HG03280 (cell line): ENCODE data around the gene CPA4.

Source experiments
- ATAC-seq: cut with Tn5 transposase; IDR thresholded peaks from one replicate; pipeline ENCODE4 v1.9.1; 2021; ENCODE audit warnings: mild to moderate bottlenecking, moderate library complexity; ENCODE audit not compliant: unreplicated experiment

CPA4 gene

GRCh38 chr7:130342701-130343380 lies 49.9 kb downstream of the CPA4 start:
- ATAC-seq: no peak

DNA sequence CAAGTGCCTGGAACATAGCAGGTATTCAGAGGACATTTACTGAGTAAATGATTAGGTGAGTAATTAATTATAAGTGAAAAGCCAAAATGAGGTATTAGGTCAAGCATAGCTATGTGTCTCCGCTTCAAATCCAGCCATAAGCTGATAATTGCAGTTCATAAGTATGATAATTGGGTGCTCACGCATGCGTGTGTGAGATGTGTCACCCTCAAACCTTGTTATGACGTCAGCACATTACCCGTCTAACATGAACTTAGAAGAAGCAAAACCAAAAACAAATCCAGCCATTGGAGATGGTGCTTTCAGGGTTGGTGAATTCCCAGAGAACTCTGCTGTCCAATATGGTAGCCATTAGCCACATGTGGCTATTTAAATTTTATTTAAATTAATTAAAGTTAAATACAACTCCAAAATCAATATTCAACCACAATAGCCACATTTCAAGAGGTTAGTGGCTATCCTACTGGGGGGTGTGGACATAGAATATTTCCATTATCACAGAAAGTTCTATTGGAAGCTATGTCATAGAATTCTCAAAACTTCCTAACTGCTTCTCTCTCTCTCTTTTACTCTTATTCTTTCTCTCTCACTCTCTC lies 51.4 kb downstream of the CPA4 start, which contains the start of gene CPA5:
TSS of gene CPA5 (plus strand) at position 546 of the 596 bp plus-strand sequence. CDS start 1,670 bp downstream, outside the sequence.
- no peak for ATAC-seq

DNA sequence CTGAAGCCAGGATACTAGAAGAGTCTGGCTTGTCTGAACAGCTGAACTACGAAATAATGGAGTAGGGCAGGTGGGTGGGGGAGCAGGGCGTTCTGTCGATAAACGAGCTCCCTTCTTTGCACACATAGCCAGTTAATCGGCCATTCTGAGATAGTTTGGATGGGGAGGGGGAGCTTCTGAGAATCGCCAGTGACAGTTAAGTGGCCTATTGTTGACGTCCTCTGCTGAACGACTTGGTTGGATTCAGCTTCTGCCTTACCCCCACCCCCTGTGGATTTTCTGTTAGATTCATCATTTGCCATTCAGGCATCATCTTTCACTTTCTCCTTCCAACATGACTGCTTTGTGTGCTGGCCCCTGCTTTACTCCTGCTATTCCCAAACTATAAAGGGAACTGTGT lies 52.2 kb downstream of the CPA4 start:
- no peak for ATAC-seq

- no peak for ATAC-seq
Observed at GRCh38 chr7:130345725-130346124, 52.8 kb downstream of the CPA4 start.

DNA sequence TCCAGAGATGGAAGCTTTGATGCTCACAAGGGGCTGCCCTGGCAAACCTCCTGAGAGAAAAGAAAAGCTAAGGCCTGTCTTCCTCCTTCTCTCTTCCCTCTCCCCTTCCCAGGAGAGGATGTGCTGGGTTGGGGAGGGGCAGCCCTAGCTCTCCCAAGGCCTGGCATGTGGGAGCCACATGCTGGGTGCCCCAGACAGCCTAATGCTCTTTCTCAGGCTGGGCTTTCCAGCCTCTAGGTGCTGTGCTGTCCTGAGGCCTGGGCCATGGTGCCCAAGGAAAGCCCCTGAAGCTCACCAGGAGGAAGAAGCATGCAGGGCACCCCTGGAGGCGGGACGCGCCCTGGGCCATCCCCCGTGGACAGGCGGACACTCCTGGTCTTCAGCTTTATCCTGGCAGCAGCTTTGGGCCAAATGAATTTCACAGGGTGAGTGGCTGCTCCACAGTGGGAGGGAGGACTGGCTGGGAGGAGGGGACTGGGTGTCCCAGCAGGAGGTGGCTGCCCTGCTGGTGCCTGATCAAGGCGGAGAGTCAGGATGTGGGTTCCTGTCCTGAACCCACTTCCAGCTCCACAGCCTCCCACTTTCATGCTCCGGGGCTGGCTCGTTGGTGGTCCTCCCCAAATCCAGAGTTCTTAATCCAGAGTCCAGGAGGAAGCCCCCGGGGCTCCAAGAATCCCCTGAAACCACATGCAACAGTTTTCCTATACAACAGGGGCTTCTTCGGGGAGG lies 53.4 kb downstream of the CPA4 start:
- ATAC-seq: no peak

GRCh38 chr7:130346941-130347340 lies 54.0 kb downstream of the CPA4 start:
- ATAC-seq: no peak

GRCh38 chr7:130349911-130350782 lies 57.2 kb downstream of the CPA4 start:
- ATAC-seq: no peak

DNA sequence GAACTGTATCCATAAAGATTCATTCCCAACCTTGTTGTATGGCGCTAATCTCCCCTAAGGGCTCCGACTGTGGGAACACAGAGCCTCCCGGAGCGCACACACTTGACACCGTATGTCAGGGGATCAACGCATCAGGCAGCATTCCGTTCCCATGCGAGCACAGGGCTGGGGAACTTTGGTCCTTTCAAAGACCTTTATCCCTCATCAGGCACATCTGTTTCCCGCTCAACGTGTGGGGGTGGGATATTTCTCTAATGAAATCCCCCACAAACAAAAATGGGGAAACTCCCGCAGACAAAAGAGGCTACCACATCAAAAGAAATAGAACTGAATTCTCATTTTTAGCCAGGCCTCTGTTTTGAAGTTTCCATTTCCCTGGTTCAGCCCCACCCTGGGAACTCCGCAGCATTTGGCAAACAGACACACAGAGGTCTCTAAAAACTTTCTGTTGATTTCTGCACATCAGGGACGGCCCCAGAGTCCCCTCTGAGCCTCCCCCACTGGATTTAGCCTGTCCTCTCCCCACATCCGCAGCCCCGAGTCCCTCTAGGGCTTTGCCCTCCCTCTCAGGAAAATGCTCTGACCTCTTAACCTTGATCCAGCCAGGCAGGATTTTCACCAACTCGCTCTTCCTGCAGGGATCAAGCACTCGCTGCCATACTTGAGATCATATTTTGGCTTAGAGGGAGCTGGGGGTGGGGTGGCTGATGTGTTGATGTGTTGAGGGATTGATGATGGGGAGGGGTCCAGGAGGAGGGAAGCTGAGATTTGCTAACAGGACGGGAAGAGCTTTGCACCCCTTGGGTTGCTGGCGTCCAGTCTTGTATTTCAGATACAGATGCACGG lies 58.2 kb downstream of the CPA4 start:
- ATAC-seq: no peak

DNA sequence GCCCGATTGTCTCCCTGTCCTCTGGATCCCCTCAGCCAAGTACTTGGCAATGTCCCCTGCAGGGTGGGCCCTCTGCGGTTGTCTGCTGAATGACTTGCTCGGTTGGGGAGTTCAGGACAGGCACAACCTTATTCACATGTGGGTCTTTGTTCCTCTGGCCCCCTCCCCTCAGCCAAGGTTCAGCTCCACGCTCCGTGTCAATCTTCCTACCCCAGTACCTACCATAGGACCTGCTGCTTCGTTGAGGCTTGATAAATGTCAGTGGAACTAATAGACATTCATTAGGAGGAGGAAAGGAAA lies 58.8 kb downstream of the CPA4 start:
- no peak for ATAC-seq

DNA sequence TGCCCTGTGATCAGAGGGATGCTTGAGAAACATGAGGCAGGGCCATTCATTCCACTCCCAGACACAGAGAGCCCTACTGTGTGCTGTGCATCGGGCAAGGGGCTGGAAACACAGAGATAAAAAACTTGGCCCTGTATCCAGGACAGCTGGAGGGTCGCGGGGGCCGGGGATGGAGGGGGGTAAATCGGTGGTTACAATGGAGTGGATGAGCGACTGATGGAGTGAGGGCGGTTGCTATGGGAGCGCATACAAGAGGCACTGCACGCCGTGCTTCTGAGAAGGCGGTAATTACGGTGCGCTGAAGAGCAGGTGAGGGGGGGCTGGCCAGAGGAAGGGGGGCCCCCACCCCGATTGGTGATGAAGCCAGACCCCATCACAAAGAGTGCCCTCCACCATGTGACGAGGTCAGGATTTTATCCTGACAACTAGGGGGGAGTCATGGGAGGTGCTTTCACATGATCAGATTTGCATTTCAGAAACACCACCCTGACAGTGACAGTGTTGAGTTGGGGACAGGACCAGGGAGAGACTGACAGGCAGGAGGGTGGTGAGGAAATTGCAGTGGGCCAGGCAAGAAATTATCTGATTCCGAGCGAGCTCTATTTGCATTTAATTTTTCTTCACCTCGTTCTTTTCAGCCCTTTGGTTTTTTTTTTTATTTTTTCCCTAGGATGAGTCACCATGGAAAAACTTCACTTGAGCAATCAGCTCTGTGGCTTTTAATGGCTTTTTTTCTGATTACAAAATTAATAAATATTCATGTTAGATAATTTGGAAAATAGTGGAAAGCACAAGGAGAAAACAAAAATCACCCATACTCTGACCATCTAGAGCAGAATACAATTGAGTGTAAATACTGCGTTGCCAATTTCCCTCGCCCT lies 59.5 kb downstream of the CPA4 start:
- no peak for ATAC-seq

DNA sequence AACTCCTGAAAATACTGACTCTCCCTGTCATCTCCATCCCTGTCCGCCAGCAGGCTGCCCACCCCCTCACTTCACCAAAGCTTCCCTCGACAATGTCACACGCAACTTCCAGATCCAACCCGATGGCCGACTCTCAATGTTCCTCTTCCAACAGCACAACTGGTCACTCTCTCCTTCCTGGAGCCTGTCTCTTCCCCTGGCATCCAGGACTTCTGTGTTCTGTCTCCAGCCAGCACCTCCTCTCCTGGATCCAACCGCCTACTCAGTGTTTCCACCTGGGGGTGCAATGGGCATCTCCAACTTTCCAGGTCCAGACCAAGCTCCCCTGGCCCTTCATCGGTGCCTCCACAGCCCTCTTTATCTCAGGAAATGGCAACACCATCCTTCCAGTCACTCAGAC lies 60.2 kb downstream of the CPA4 start:
- no peak for ATAC-seq

- ATAC-seq: no peak
Observed at GRCh38 chr7:130356121-130356875, 63.3 kb downstream of the CPA4 start.

- ATAC-seq: no peak
Observed at GRCh38 chr7:130356876-130357611, 64.1 kb downstream of the CPA4 start.

GRCh38 chr7:130358471-130358870 lies 65.5 kb downstream of the CPA4 start:
- ATAC-seq: no peak

GRCh38 chr7:130359276-130359857 lies 66.4 kb downstream of the CPA4 start:
- ATAC-seq: no peak

- ATAC-seq: no peak
Observed at GRCh38 chr7:130360518-130360917, 67.6 kb downstream of the CPA4 start.

DNA sequence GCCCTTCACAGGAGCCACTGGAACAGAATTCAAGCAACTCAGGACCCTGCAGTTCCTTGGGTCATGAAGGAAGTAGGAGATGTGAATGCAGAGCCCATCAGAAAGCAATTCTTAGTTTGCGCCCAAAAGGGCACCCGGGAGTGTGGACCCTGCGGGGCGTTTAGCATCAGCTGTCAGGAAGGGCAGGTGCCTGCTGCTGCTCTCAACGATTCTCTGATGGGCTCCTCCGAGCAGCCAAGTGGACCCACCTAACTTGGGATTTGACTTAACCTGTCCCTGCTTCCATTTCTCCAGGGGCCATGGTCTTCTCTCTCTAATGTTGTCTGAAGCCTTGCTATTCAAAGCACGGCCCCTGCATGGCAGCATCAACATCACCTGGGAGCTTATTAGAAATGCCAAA lies 68.7 kb downstream of the CPA4 start:
- ATAC-seq: no peak
